Gastrocnemius medialis (tissue), 4 donors: ENCODE measurements around the gene PSMD1.

Experiments used
- POLR2A ChIP-seq, 2 donors: fragments of 450-650 bp; IDR thresholded peaks; one replicate each; pipeline ENCODE4 v1.6.1; 2017; ENCODE audit warnings: antibody characterized with exemption in 2 of 2, mild to moderate bottlenecking in 2 of 2, moderate library complexity in 2 of 2
- TF ChIP-seq, protein P1 (sequence below), 5 experiments: fragments of 450-650 bp in 3 of 5; fragments of 200-600 bp in 2 of 5; sonication (generic) in 2 of 5; IDR thresholded peaks in 4 of 5; conservative IDR thresholded peaks in 1 of 5; 1 replicate in 4 of 5; 2 replicates in 1 of 5; pipeline ENCODE4 v1.5.1; 2016 to 2019; ENCODE audit warnings: antibody characterized with exemption in 5 of 5, mild to moderate bottlenecking in 3 of 5, moderate library complexity in 3 of 5

DNA sequence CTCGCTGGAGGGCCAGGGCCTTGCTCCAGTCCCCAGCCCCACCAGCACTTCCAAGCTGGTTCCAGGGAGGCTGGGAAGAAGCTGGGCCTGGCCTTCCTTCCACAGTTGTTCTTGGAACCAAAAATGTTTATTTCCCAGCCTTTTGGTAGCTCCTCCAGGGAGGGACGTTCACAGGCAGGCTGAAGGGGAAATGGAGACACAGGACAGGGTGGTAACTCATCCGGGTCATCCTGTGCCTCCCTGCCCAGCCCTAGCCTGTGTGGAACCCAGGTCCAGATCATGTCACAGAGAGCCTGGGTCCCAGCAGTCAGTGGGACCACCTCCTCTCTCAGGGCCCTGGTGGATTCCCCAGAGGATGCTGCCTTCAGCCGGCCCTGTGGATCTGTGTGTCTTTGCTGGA, 129.2 kb downstream of the PSMD1 start:
- TF ChIP-seq, protein P1, sequence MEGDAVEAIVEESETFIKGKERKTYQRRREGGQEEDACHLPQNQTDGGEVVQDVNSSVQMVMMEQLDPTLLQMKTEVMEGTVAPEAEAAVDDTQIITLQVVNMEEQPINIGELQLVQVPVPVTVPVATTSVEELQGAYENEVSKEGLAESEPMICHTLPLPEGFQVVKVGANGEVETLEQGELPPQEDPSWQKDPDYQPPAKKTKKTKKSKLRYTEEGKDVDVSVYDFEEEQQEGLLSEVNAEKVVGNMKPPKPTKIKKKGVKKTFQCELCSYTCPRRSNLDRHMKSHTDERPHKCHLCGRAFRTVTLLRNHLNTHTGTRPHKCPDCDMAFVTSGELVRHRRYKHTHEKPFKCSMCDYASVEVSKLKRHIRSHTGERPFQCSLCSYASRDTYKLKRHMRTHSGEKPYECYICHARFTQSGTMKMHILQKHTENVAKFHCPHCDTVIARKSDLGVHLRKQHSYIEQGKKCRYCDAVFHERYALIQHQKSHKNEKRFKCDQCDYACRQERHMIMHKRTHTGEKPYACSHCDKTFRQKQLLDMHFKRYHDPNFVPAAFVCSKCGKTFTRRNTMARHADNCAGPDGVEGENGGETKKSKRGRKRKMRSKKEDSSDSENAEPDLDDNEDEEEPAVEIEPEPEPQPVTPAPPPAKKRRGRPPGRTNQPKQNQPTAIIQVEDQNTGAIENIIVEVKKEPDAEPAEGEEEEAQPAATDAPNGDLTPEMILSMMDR (IDR thresholded peaks at IDR 0.05 in 4 of 5, conservative IDR thresholded peaks at IDR 0.05 in 1 of 5) = no peak
- TF ChIP-seq POLR2A (IDR thresholded peaks at IDR 0.05) = no peak
